Adrenal gland (tissue), 12 donors: ENCODE data around the gene MRPL50. TPM values are rescaled to one million over a fixed set of nuclear protein-coding genes. Genes with fewer than 3 reads are reported as not detected.

Experiments
- DNase-seq, 7 donors: peaks; one replicate each; pipeline ENCODE4 v3.0.0-alpha.2; 2019 to 2020
- H3K27ac ChIP-seq, 5 donors: fragments of 200-600 bp; sonication (generic) in 4 of 5; 1 replicate in 3 of 5; 2 replicates in 2 of 5; pipeline versions ENCODE4 v1.5.1 to v1.8.0; 2016 to 2020; ENCODE audit warnings: mild to moderate bottlenecking in 1 of 5
- H3K27me3 ChIP-seq: fragments of 200-600 bp; 2 replicates; pipeline ENCODE4 v1.8.0; 2021
- H3K36me3 ChIP-seq, 2 donors: fragments of 200-600 bp; replicated peaks in 1 of 2; 1 replicate in 1 of 2; 2 replicates in 1 of 2; pipeline versions ENCODE4 v1.5.1 to v1.8.0; 2018 to 2022
- H3K4me1 ChIP-seq, 2 donors: fragments of 200-600 bp; replicated peaks in 1 of 2; 1 replicate in 1 of 2; 2 replicates in 1 of 2; pipeline versions ENCODE4 v1.5.1 to v1.8.0; 2018 to 2021
- H3K4me3 ChIP-seq, 4 donors: fragments of 200-600 bp; sonication (generic) in 3 of 4; one replicate each; pipeline ENCODE4 v1.5.1; 2016 to 2018
- H3K9me3 ChIP-seq, 3 donors: fragments of 200-600 bp; sonication (generic) in 1 of 3; replicated peaks in 1 of 3; 1 replicate in 2 of 3; 2 replicates in 1 of 3; pipeline versions ENCODE4 v1.5.1 to v1.8.0; 2016 to 2021
- POLR2A ChIP-seq, 2 donors: fragments of 450-650 bp; IDR thresholded peaks; one replicate each; pipeline ENCODE4 v1.6.1; 2017; ENCODE audit warnings: antibody characterized with exemption in 2 of 2, mild to moderate bottlenecking in 2 of 2, moderate library complexity in 1 of 2
- WGBS, 4 donors: extraction: QIAGEN DNeasy Blood & Tissue Kit in 2 of 4; methylation state at CpG; one replicate each; pipeline versions ENCODE4 v1.1.5 to v1.1.7; 2013 to 2017; 5-methylcytosine and 5-hydroxymethylcytosine counted together
- intact Hi-C, 2 donors: fragments of 100-400 bp; cut with DNase I; formaldehyde crosslinking; loops; one replicate each; pipeline versions ENCODE4 v1.14.1 to v1.15.0; 2022 to 2023
- polyA plus RNA-seq, 3 donors: library from polyadenylated mRNA; stranded (reverse); fragments of 200-250 nt in 2 of 3; fragments of 350-450 nt in 1 of 3; fragmentation: Illumina TruSeq in 1 of 3; extraction: RNeasy Lipid Tissue Mini Kit (QIAGEN cat#74804) in 1 of 3; gene quantifications; one replicate each; pipeline ENCODE4 v1.2.3, GENCODE V29; 2013 to 2014
- total RNA-seq, 9 donors: library from RNA; depleted of rRNA in 4 of 9; stranded (reverse); fragments of >200 nt in 4 of 9; fragments of 120-200 nt in 1 of 9; fragmentation: NEBNext Ultra II Directional in 1 of 9; extraction: Animal tissue kit (Norgen Biotek cat#: 25700) in 1 of 9; gene quantifications; one replicate each; pipeline versions ENCODE4 v1.1.0 to v1.2.4, GENCODE V29; 2013 to 2023
- TF ChIP-seq, protein P1 (sequence below), 6 experiments: fragments of 450-650 bp in 4 of 6; fragments of 200-600 bp in 2 of 6; sonication (generic) in 1 of 6; IDR thresholded peaks; 1 replicate in 5 of 6; 2 replicates in 1 of 6; pipeline versions ENCODE4 v1.5.1 to v1.8.0; 2016 to 2021; ENCODE audit warnings: antibody characterized with exemption in 6 of 6, mild to moderate bottlenecking in 2 of 6, moderate library complexity in 1 of 6
- donor health status: healthy with polysubstance abuse.
- donor health status: Bipolar disorder and iron deficiency.
- donor health status: DM: yes; HTN: yes; CAD: no.
- donor health status: DM: no; HTN: no; CAD: no.
- donor health status: DM: no; HTN: no; CAD: no.
- donor health status: DM: yes; HTN: yes; CAD: no.

Gene MRPL50
- total and polyA plus RNA-seq, 12 donors, result 8.4 to 48.5 (median 15.9) TPM

- no peak overlapping the region for H3K4me3 ChIP-seq
- intact Hi-C loops, result no loop called here
- H3K4me1 ChIP-seq, result peaks cover 0 to 5% of the 10 kb centered on the region in 2 donors
- no peak overlapping the region for H3K27ac ChIP-seq
- no peaks in the 10 kb centered on the region for H3K9me3 ChIP-seq
- DNase-seq, result peak in 6 of 7 donors; percentile 23 to 45 (median 28)
- TF ChIP-seq, protein P1, sequence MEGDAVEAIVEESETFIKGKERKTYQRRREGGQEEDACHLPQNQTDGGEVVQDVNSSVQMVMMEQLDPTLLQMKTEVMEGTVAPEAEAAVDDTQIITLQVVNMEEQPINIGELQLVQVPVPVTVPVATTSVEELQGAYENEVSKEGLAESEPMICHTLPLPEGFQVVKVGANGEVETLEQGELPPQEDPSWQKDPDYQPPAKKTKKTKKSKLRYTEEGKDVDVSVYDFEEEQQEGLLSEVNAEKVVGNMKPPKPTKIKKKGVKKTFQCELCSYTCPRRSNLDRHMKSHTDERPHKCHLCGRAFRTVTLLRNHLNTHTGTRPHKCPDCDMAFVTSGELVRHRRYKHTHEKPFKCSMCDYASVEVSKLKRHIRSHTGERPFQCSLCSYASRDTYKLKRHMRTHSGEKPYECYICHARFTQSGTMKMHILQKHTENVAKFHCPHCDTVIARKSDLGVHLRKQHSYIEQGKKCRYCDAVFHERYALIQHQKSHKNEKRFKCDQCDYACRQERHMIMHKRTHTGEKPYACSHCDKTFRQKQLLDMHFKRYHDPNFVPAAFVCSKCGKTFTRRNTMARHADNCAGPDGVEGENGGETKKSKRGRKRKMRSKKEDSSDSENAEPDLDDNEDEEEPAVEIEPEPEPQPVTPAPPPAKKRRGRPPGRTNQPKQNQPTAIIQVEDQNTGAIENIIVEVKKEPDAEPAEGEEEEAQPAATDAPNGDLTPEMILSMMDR (IDR thresholded peaks at IDR 0.05), result no peak
- no peak for TF ChIP-seq POLR2A (IDR thresholded peaks at IDR 0.05)
- WGBS, 4 donors, result 48 to 57% (median 52%) methylated on average over 6 of the region's 6 CpGs
- H3K27me3 ChIP-seq, result no peaks in the 10 kb centered on the region
- H3K36me3 ChIP-seq, result no peaks in the 10 kb centered on the region
Observed at GRCh38 chr9:101376111-101376848, 22.1 kb downstream of the MRPL50 start.

DNA sequence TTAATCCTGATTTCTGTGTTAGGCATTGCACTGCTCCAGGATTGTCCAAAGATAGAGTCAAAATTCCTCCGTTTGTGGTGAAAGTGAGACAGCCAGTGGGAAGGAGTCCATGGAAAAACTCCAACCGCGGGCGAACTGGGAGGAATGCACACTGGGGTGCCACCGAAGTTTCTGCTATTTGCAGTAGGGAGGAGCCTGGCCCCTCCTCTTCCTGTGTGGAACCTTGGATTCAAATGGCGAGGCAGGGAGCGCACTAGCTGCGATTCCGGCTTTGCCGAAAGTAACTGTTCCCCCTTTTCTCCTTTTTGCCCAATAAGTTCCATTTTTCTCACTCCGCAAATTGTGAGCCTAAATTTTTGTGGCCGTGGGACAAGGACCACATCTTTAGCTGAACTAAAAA, 22.9 kb downstream of the MRPL50 start:
- TF ChIP-seq POLR2A (IDR thresholded peaks at IDR 0.05), result no peak
- TF ChIP-seq, protein P1 (IDR thresholded peaks at IDR 0.05), result no peak
- intact Hi-C loops, result no loop called here
- no peaks in the 10 kb centered on the region for H3K9me3 ChIP-seq
- no peak for DNase-seq
- no peak overlapping the region for H3K27ac ChIP-seq
- peaks cover 0 to 5% of the 10 kb centered on the region in 2 donors for H3K4me1 ChIP-seq
- no peaks in the 10 kb centered on the region for H3K36me3 ChIP-seq
- no peaks in the 10 kb centered on the region for H3K27me3 ChIP-seq
- no peak overlapping the region for H3K4me3 ChIP-seq
- 90 to 92% (median 91%) methylated on average over 12 of the region's 12 CpGs for WGBS, 4 donors

DNA sequence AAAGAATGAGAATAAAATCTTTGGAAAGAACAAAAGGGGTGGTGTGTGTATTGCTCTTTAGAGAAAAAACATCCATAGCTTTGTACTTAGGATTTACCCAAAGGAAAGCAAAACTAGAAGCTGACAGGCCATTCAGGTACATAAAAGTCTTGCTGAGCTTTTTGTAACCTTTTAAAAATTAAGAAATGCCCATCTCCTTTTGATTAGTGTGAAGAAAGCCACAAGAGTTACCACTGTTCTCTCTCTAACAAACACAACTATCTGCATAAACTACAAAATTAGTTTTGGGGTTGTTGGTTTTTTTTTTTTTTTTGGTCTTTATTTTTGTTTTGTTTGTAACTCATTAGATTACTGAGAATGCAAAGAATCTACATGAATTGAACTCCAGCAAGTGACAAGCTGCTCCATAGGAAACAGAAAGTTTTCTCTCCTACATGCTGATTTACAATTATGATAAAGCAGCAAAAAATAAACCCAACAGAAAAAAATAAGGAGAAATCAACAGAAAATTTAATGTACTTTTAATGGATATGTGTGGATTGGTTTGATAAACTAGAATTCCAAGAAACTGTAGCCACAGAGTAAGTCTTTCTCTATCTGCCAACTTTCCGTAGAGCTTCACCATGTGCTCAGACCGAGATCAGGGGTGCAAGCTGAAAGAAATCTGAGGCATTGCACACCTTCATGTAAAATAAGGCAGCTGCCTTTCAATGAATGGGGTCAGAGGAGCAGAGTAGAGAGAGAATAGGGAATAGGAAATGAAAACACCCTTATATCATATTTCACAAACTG, 25.9 kb downstream of the MRPL50 start:
- Histone ChIP-seq H3K4me3 (no peak overlapping the region), H3K27me3 (no peaks in the 10 kb centered on the region), H3K36me3 (no peaks in the 10 kb centered on the region), H3K4me1 (peaks cover 0 to 5% of the 10 kb centered on the region in 2 donors), H3K9me3 (no peaks in the 10 kb centered on the region), H3K27ac (no peak overlapping the region)
- TF ChIP-seq POLR2A (IDR thresholded peaks at IDR 0.05), result no peak
- TF ChIP-seq, protein P1 (IDR thresholded peaks at IDR 0.05), result no peak
- no peak for DNase-seq
- intact Hi-C loops, result no loop called here
- 73 to 83% (median 76%) methylated on average over 2 of the region's 2 CpGs for WGBS, 4 donors

DNA sequence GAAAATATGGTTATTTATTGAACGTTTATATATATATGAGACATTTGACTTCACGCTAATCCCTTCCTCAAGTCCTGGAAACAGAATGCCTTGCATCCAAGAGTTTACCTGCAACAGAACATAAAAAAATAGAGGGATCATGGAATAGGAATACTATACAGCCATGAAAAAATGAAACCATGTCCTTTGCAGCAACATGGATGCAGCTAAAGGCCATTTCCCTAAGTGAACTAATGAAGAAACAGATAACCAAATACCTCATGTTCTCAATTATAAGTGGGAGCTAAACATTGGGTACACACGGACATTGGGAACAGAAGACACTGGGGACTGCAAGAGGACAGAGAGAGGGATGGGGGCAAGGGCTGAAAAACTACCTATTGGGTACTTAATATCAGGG, 26.6 kb downstream of the MRPL50 start:
- Histone ChIP-seq H3K36me3 (no peaks in the 10 kb centered on the region), H3K9me3 (no peaks in the 10 kb centered on the region), H3K27me3 (no peaks in the 10 kb centered on the region), H3K4me1 (peaks cover 0 to 5% of the 10 kb centered on the region in 2 donors), H3K27ac (no peak overlapping the region), H3K4me3 (no peak overlapping the region)
- TF ChIP-seq, protein P1 (IDR thresholded peaks at IDR 0.05), result no peak
- no peak for TF ChIP-seq POLR2A (IDR thresholded peaks at IDR 0.05)
- intact Hi-C loops, result no loop called here
- 86 to 93% (median 91%) methylated on average over 3 of the region's 3 CpGs for WGBS, 4 donors
- no peak for DNase-seq
